Measurements from ENCODE around the gene ZMYM5.

DNA sequence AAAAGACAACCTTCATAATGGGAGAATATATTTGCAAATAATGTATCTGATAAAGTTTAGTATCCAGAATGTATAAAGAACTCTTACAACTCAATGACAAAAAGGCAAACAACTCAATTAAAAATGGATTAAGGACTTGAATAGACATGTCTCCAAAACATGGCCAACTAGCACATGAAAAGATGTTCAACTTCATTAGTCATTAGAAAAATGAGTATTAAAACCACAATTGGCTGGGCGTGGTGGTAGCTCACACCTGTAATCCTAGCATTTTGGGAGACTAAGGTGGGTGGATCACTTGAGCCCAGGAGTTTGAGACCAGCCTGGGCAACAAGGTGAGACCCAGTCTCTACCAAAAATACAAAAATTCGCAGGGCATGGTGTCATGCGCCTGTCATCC is 18.8 kb upstream of the ZMYM5 start:
- TF ChIP-seq, protein P1, sequence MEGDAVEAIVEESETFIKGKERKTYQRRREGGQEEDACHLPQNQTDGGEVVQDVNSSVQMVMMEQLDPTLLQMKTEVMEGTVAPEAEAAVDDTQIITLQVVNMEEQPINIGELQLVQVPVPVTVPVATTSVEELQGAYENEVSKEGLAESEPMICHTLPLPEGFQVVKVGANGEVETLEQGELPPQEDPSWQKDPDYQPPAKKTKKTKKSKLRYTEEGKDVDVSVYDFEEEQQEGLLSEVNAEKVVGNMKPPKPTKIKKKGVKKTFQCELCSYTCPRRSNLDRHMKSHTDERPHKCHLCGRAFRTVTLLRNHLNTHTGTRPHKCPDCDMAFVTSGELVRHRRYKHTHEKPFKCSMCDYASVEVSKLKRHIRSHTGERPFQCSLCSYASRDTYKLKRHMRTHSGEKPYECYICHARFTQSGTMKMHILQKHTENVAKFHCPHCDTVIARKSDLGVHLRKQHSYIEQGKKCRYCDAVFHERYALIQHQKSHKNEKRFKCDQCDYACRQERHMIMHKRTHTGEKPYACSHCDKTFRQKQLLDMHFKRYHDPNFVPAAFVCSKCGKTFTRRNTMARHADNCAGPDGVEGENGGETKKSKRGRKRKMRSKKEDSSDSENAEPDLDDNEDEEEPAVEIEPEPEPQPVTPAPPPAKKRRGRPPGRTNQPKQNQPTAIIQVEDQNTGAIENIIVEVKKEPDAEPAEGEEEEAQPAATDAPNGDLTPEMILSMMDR (IDR thresholded peaks at IDR 0.05), result no peak
- no peak for TF ChIP-seq POLR2A (IDR thresholded peaks at IDR 0.05)

Data from heart left ventricle (tissue), 13 donors.